OCI-LY1 (cell line): ENCODE measurements around the gene ANKFN1.

Experiments
- H2AFZ ChIP-seq: fragments of 200-600 bp; sonication (generic), shearing (Covaris generic); 2 replicates; pipeline ENCODE4 v1.6.0; 2014; ENCODE audit warnings: antibody characterized with exemption, mild to moderate bottlenecking, low read length
- H3F3A ChIP-seq: fragments of 200-600 bp; sonication (generic), shearing (Covaris generic); 2 replicates; pipeline ENCODE4 v1.6.0; 2014; ENCODE audit warnings: mild to moderate bottlenecking, antibody characterized with exemption, low read length, moderate library complexity; ENCODE audit not compliant: insufficient read depth
- H3K27ac ChIP-seq: fragments of 200-600 bp; sonication (generic); 2 replicates; pipeline ENCODE4 v1.5.1; 2014; ENCODE audit warnings: low read length, mixed run types, mild to moderate bottlenecking, low read depth; ENCODE audit not compliant: poor library complexity, severe bottlenecking
- H3K27me3 ChIP-seq: fragments of 200-600 bp; sonication (generic); 2 replicates; pipeline ENCODE4 v1.6.0; 2014; ENCODE audit warnings: antibody characterized with exemption, mild to moderate bottlenecking, low read length, moderate library complexity; ENCODE audit not compliant: insufficient read depth
- H3K36me3 ChIP-seq: fragments of 200-600 bp; sonication (generic); 2 replicates; pipeline ENCODE4 v1.6.1; 2014; ENCODE audit warnings: mild to moderate bottlenecking, antibody characterized with exemption, low read length, moderate library complexity, mixed read lengths; ENCODE audit not compliant: insufficient read depth
- H3K4me1 ChIP-seq: fragments of 200-600 bp; sonication (generic); 2 replicates; pipeline ENCODE4 v1.5.1; 2014; ENCODE audit warnings: mild to moderate bottlenecking, low read length, moderate library complexity; ENCODE audit not compliant: insufficient read depth, severe bottlenecking
- H3K4me2 ChIP-seq: fragments of 200-600 bp; sonication (generic), shearing (Covaris generic); 2 replicates; pipeline ENCODE4 v1.6.1; 2014; ENCODE audit warnings: low read length
- H3K4me3 ChIP-seq: fragments of 200-600 bp; sonication (generic); 2 replicates; pipeline ENCODE4 v1.5.1; 2014; ENCODE audit warnings: low read length, low read depth, mild to moderate bottlenecking, mixed read lengths; ENCODE audit not compliant: poor library complexity, severe bottlenecking
- H3K79me2 ChIP-seq: fragments of 200-600 bp; shearing (Covaris generic); 2 replicates; pipeline ENCODE4 v1.6.1; 2016; ENCODE audit warnings: mixed run types, low read length, mixed read lengths; ENCODE audit not compliant: insufficient read depth
- H3K9ac ChIP-seq: fragments of 200-600 bp; sonication (generic), shearing (Covaris generic); 2 replicates; pipeline ENCODE4 v1.6.1; 2014; ENCODE audit warnings: mild to moderate bottlenecking, low read length, mixed read lengths
- H3K9me2 ChIP-seq: fragments of 200-600 bp; sonication (generic), shearing (Covaris generic); 2 replicates; pipeline ENCODE4 v1.6.1; 2014; ENCODE audit warnings: low read depth, mild to moderate bottlenecking, low read length, mixed read lengths
- H3K9me3 ChIP-seq: fragments of 200-600 bp; shearing (Covaris generic); 2 replicates; pipeline ENCODE4 v1.6.1; 2014; ENCODE audit warnings: low read length, mixed read lengths
- H4K20me1 ChIP-seq: fragments of 200-600 bp; sonication (generic), shearing (Covaris generic); 2 replicates; pipeline ENCODE4 v1.6.0; 2016; ENCODE audit warnings: mild to moderate bottlenecking, low read length; ENCODE audit not compliant: insufficient read depth
- EZH2 ChIP-seq: fragments of 200-600 bp; sonication (generic), shearing (Covaris generic); IDR thresholded peaks from 2 replicates; pipeline ENCODE4 v1.8.0; 2017; ENCODE audit warnings: borderline replicate concordance, mixed run types, mild to moderate bottlenecking, antibody characterized with exemption, low read length, moderate library complexity, mixed read lengths
- TF ChIP-seq, protein P1 (sequence below): fragments of 200-600 bp; sonication (generic), shearing (Covaris generic); IDR thresholded peaks from 2 replicates; pipeline ENCODE4 v1.5.1; 2017; ENCODE audit warnings: mild to moderate bottlenecking, antibody characterized with exemption, low read length, moderate library complexity, mixed read lengths

ANKFN1 gene

DNA sequence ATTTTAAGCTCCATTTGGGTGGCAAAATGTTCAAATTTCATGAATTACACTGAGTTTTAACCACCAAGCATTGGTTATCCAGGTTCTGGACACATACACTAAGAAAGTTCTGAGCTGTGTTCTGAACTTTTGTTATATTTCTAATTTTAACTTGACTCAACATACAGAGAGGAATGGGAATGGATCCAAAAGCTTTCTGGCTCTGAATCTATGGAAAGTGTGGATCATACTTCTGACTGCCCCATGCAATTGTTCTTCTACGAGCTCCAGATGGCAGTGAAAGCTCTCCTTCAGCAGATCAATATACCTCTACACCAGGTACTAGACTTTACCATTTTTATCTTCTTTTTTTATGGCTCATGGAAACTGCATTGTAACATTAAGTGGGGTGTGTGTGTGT lies 327.2 kb downstream of the ANKFN1 start:
- Histone ChIP-seq H3K9me2 (no peaks in the 10 kb centered on the region), H2AFZ (no peak overlapping the region), H3F3A (no peaks in the 10 kb centered on the region), H3K9ac (no peak overlapping the region), H3K4me3 (no peak overlapping the region), H3K9me3 (no peaks in the 10 kb centered on the region), H3K4me1 (no peaks in the 10 kb centered on the region), H3K27ac (no peak overlapping the region), H4K20me1 (no peaks in the 10 kb centered on the region), H3K27me3 (no peaks in the 10 kb centered on the region), H3K36me3 (no peaks in the 10 kb centered on the region), H3K4me2 (no peak overlapping the region), H3K79me2 (no peaks in the 10 kb centered on the region)
- TF ChIP-seq, protein P1, sequence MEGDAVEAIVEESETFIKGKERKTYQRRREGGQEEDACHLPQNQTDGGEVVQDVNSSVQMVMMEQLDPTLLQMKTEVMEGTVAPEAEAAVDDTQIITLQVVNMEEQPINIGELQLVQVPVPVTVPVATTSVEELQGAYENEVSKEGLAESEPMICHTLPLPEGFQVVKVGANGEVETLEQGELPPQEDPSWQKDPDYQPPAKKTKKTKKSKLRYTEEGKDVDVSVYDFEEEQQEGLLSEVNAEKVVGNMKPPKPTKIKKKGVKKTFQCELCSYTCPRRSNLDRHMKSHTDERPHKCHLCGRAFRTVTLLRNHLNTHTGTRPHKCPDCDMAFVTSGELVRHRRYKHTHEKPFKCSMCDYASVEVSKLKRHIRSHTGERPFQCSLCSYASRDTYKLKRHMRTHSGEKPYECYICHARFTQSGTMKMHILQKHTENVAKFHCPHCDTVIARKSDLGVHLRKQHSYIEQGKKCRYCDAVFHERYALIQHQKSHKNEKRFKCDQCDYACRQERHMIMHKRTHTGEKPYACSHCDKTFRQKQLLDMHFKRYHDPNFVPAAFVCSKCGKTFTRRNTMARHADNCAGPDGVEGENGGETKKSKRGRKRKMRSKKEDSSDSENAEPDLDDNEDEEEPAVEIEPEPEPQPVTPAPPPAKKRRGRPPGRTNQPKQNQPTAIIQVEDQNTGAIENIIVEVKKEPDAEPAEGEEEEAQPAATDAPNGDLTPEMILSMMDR: no peak
- no peak for TF ChIP-seq EZH2

DNA sequence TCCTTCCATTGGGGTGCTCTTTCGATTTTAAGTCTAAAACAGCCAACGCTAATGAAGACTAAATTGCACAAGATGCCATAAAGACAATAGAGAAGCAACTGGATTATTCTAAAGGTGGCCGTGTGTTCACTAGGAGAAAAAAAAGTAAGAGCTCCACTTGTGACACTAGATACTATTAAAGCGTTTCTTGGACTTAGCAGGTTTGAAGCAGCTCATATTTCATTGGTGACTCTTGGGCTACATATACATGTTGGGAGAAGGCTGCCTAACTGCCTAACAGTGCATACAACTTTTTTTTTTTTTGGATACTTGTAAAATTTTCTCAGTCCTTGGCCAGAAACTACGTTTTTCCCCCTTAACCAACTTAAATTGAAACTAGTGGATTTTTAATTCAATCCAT lies 328.4 kb downstream of the ANKFN1 start:
- no peak for TF ChIP-seq EZH2
- TF ChIP-seq, protein P1: no peak
- no peak overlapping the region for H3K9ac ChIP-seq
- no peaks in the 10 kb centered on the region for H3K27me3 ChIP-seq
- no peaks in the 10 kb centered on the region for H3F3A ChIP-seq
- H3K4me3 ChIP-seq: no peak overlapping the region
- H4K20me1 ChIP-seq: no peaks in the 10 kb centered on the region
- no peak overlapping the region for H2AFZ ChIP-seq
- no peak overlapping the region for H3K4me2 ChIP-seq
- H3K4me1 ChIP-seq: no peaks in the 10 kb centered on the region
- H3K9me3 ChIP-seq: no peaks in the 10 kb centered on the region
- H3K36me3 ChIP-seq: no peaks in the 10 kb centered on the region
- no peaks in the 10 kb centered on the region for H3K9me2 ChIP-seq
- no peaks in the 10 kb centered on the region for H3K79me2 ChIP-seq
- H3K27ac ChIP-seq: no peak overlapping the region

DNA sequence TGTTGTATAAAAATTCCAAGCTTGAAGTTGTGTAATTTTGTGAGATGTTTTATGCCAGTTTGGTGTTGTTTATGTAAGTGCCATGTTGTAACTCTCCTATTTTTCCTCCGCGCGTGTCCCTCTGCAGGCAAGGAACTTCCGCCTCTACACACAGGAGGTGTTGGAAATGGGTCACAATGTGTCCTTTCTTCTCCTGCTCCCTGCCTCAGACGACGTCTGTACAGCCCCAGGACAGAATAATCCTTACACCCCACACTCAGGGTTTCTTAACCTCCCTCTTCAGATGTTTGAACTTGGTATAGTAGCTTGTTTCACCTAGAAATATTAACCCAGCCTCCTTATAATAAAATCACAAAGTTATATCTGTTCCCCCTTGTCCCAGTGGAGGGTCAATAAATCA lies 329.0 kb downstream of the ANKFN1 start:
- Histone ChIP-seq H3K4me3 (no peak overlapping the region), H3K9me3 (no peaks in the 10 kb centered on the region), H3K4me1 (no peaks in the 10 kb centered on the region), H3K36me3 (no peaks in the 10 kb centered on the region), H3F3A (no peaks in the 10 kb centered on the region), H3K9me2 (no peaks in the 10 kb centered on the region), H3K27ac (no peak overlapping the region), H3K4me2 (no peak overlapping the region), H2AFZ (no peak overlapping the region), H4K20me1 (no peaks in the 10 kb centered on the region), H3K27me3 (no peaks in the 10 kb centered on the region), H3K9ac (no peak overlapping the region), H3K79me2 (no peaks in the 10 kb centered on the region)
- TF ChIP-seq, protein P1: no peak
- TF ChIP-seq EZH2: no peak
